SKM-1 treated with dmso at 0.1 percent for 144 hours (cell line): ENCODE data around the gene EPAS1.

Source experiments
- DNase-seq: peaks from one replicate; lab custom pipeline; 2025; ENCODE audit not compliant: unreplicated experiment; lab: John Stamatoyannopoulos, UW

The EPAS1 gene

GRCh38 chr2:46300406-46300832 is 3.2 kb downstream of the EPAS1 start:
- no peak for DNase-seq

DNA sequence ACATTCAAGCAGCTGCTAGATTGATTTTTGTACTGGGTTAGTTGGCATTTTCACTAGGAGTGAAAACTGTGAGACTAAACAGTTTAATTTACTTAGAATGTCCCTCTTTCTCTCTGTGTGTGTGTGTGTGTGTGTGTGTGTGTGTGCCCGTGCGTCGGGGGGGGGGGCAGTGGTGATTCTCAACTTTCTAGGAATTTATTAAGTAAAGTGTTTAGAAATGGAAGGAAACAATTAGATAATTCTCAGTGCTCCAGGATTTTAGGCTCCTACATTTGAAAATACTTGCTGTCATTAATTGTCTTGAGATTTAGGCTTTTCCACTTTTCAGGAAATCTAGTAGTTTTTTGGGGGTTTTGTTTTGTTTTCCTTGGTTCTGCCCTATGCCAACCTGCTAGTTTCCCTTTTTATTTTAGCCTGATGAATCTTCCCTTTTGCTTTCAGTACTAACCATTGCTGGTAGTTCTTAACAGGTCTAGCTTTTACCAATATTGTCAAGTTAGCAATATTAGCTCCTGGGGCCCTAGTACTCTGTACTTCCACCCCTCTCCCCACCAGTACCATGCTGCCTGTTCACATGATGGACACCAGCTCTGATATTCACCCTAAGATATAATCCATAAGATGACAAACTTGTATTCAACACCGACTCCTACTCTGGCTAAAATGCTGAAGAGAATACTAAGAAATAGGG is 4.9 kb downstream of the EPAS1 start:
- DNase-seq: no peak

- no peak for DNase-seq
These were observed 6.0 kb downstream of the EPAS1 start for GRCh38 chr2:46303233-46303632.

GRCh38 chr2:46303822-46304221 is 6.6 kb downstream of the EPAS1 start:
- DNase-seq: no peak

DNA sequence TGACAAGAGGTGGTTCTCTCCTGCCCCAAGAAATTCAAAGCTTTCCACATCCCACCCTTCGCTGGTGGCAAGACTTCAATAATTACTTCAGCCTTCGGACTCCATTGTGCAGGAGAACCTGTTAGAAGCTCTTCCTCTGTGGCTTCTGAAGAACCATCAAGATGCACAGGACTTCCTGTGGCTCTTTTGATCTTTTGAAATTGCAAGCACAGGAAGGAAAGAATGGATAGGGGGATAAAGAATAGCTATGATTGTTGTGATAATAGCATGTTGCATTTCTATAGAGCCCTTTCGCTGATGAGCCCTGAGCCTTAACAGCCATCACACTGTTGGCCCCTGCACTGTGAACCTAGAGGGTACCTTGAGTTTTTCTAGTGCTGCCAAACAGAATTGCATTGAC is 7.4 kb downstream of the EPAS1 start:
- no peak for DNase-seq

- DNase-seq: no peak
These were observed 8.0 kb downstream of the EPAS1 start for GRCh38 chr2:46305187-46305586.

GRCh38 chr2:46305767-46306166 is 8.6 kb downstream of the EPAS1 start:
- no peak for DNase-seq

DNA sequence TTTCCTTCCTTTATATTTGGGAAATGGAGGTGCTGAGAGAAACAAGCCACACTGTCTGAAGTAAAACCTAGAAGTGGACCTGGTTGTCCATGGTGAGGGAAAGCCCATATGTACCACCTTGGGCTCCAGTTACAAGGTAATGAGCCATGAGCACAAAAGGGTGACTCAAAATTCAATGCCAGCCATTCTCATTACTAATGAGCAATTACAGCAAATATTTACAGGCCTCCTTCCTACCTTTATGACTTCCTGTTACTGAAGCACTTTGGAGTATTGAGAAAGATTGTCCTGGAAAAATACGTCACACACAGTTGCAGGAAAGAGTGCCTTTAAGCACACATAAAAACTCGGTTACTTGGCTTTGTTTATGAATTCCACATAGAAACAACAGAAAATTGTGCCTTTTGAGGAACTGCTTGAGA is 9.1 kb downstream of the EPAS1 start:
- DNase-seq: no peak

DNA sequence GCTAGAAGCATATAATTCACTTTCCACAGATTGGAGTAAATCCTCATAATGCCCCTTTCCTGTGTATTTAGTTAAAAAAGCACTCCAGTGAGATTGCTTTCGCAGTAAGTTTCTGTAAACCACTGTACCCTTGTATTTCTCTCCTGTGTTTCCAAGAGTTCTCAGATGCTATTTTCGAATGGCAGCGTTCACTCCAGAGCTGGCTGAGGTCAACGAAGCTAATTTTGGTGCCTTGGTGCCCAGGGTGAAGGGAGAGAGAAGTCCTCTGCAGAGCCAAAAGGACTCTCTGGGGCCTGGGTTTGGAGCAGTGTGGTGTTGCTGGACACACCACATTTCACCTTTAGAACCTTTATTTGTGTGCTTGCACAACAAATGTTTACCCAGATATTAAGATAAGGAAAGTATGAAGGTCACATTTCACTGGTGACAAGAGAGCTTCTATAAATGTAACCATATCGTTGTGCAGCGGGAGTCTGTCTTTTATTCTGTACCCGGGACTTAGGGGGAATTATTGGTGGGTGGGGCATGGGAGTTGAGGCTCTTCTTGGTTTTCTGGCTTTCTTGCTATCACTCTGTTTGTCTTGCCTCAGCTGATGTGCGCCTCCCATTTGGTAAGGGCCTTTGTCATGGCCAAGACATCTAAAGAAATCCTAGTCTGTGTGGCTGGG is 9.9 kb downstream of the EPAS1 start:
- no peak for DNase-seq

GRCh38 chr2:46308081-46308480 is 10.9 kb downstream of the EPAS1 start:
- DNase-seq: no peak

DNA sequence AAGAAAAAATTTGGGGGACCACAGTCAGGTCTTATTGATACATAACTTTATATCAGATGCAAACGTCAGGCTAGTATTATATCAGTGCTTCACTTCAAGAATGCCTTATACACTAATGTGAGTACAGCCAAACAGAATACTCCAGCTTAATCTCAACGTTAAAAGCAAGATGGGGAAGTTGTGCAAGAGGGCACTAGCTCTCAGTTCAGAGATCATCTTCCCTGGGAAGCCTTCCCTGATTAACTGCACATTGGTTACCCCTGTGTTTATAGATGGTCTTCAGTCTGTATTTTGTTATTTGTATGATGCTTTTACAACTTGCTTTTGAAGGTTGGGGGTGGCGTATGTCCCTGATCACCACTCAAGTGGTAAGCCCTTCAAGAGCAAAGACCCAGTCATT is 11.4 kb downstream of the EPAS1 start:
- peak; percentile 52 for DNase-seq

DNA sequence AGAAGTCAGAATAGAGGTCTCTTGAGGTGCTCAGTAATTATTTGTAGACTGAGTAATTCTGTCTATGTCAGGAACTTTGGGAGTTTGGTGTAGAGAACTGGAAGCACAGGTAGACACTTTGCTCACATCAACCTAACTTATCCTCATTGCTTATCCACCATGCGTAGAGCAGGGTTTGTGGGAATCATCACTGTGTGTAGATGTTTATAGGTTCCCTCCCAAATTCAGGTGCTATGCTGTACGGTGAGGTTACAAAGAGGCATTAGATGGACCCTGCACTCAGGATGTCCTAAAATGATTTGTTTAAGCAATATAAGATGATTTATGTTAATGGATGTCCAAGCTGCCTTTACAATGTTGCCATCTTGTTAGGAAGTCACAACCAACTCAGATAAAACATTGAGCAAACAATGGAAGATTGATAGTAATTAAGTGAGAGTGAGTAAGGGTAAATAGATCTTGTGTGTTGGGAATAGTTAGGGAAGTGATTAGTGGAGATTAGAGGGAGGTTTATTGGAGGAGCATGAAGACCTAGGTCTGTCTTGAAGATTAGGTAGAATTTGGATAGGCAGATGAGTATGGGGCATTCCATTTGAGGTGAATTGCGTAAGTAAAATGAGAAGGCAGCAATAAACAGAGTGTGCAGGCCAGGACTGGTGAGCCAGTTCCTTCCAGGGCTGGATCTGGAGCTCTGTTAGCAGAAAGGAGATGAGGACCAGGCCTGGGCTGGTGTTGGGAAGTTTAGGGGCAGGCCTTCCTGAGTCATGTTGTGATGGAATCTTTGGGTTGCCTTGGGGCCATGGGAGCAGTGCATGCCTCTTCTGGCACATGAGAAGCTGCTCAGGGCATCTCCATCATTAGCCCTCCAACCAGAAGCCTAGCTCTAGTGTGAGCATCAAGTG is 12.1 kb downstream of the EPAS1 start:
- DNase-seq: no peak

DNA sequence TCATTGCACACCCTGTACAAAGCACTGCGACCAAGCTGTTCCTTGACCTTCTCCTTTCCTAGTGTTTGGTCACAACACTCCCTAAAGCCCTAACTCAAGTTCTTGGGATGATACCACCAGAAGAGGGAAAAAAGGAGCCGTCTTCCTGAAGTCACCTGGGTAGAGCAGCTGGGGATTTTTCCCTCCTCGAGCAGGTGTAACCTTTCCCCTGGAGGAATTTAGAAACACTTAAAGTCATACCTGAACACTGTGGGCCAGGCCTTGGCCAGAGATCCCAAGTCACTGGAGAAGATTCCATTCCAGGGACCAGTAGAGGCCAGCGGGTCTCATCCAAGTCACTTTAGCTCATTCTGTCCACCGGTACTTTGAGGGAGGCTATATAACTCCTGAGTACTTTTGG is 13.2 kb downstream of the EPAS1 start:
- no peak for DNase-seq

GRCh38 chr2:46311651-46312223 is 14.5 kb downstream of the EPAS1 start:
- no peak for DNase-seq

GRCh38 chr2:46313063-46313462 is 15.9 kb downstream of the EPAS1 start:
- DNase-seq: no peak

GRCh38 chr2:46314065-46314835 is 17.0 kb downstream of the EPAS1 start:
- DNase-seq: no peak

GRCh38 chr2:46315103-46315890 is 18.1 kb downstream of the EPAS1 start:
- no peak for DNase-seq

DNA sequence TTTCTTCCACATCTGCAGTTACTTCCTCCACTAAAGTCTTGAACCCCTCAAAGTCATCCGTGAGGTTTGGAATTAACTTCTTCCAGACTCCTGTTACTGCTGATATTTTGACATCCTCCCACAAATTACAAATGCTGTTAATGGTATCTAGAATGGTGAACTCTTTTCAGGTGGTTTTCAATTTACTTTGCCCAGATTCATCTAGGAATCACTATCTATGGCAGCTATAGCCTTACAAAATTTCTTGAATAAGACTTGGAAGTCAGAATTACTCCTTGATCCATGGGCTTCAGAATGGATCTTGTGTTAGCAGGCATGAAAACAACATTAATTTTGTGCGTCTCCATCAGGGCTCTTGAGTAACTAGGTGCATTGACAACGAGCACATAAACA is 19.9 kb downstream of the EPAS1 start:
- DNase-seq: no peak

DNA sequence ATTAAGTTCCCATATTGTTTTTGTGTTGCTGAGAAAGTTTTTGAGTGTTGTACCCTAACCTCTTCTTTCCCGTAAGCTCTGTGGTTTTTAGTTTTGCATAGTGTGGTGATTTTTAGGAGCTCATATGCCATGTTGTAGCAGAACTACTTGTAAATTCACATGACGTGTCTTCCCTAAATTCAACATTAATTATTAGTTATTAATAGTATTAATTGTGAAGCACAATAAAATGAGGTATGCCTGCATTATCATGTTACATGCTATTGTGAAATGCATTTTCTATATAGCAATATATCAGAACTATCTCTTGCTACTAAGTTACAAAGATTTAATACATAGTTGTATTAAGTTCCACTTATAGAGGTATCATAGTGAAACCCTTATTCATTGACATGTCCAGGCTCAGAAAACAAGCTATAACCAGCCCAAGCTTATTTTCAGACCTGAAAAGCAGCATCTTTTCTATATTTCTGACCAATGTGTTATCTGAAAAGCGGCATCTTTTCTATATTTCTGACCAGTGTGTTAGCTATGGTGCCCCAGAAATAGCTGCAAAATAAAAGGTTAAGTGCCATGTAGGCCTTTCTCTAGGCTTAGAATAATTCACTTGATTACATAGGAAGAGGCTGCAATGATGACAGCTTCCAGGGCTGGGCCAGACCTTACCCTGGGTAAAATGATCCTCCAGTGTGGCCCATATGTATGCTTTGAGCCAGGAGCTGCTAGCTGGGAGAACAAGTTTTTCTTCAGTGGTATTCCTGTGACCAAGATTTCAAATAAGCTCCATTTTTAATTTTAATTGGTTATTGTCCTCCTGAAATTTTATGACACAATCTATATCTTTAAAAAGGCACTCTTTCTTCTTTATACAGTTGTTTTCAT is 21.6 kb downstream of the EPAS1 start:
- DNase-seq: no peak
